GM19328 (cell line): ENCODE measurements around the gene MYZAP.
"Not testable (repeated sequence)": the region's sequence is repeated elsewhere in the genome, so short reads cannot be mapped to it uniquely, and the experiment has no call there.

Experiments used
- ATAC-seq: cut with Tn5 transposase; IDR thresholded peaks from one replicate; pipeline ENCODE4 v1.9.1; 2021; ENCODE audit warnings: mild to moderate bottlenecking, moderate library complexity; ENCODE audit not compliant: unreplicated experiment

The MYZAP gene

DNA sequence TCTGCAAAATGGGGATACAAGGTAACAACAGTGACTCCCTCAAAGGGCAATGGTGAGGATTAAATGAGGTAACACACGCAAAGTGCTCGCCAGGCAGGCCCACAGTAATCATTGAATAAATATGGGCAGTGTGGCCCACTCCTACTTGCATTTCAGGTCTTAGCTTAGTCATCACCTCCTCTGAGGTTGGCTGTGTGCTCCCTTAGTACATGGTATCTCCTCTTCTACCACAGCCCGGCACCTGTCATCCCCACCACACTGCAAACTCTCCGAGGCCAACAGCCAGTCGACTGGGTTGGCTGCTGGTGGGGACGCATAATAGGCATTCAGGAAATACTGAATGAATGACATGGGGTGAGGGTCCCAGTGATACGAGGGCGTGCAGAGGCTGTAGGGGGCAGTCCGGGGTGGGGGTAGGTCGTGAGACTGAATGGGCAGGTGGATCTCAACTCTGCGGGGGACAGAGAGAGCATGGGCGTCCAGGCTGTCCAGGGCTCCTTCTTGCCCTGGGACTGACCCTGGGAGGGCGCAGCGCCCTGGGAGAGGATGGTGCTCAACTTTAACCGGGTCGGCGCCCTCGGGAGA, 375 bp upstream of the MYZAP start:
- no peak for ATAC-seq

DNA sequence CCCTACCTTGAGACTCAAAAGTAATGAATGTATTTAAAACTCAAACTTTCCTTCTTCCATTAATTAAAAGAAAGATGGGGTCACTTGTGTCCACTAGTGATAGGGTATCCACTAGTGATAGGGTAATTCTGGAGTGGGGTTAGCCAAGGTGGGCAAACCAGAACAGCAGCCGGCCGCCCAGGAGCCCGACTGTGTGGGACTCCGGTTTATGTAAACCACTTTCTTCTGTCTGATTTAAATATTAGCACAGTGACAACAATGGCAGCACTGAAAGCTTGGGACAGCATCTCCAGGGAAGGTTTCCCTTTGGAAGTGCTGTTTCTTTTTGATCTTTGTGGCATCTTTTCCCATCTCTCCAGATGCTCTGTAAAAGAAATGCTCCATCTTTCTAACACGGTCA, 722 bp downstream of the MYZAP start:
- no peak for ATAC-seq

DNA sequence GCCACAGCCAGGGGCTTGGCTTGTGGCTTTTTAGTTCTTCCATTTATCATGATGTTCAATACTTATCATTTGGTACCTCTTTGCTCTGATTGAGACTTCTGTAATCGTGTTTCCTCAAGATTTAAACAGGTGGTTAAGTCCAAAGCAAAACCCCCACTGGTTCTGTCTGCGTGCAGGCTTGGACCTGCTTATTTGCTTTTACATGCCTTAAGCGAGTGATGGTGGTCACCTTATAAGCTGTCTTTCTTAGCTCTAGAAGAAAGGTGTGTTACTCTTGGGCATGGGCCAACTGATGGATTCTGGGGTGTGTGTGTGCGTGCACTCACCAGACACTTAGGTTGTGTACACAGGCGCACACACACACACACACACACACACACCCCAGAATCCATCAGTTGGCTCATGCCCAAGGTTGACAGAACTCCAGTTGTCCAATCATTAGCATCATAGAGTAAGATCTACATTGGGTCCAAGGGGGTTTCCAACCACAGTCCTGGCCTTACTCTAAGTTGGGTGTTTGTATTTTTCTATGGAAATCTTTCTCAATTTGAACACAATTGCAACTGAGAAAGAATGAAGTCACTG, 1.2 kb downstream of the MYZAP start:
- no peak for ATAC-seq

DNA sequence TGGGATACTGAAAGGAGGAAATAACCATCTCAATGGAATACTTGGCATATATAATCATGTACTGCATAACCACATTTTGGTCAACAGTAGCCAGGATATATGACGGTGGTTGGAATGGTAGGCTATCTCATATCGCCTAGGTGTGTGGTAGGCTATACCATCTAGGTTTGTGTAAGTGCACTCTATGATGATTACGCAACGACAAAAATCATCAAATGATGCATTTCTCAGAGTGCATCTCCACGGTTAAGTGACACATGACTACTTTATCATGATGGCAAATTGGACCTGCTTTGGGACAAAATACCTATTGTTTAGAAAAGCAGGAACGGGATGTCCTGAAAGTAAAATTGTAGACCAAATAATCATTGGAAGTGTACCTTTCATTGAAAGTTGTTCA, 2.8 kb downstream of the MYZAP start:
- ATAC-seq, result no peak

DNA sequence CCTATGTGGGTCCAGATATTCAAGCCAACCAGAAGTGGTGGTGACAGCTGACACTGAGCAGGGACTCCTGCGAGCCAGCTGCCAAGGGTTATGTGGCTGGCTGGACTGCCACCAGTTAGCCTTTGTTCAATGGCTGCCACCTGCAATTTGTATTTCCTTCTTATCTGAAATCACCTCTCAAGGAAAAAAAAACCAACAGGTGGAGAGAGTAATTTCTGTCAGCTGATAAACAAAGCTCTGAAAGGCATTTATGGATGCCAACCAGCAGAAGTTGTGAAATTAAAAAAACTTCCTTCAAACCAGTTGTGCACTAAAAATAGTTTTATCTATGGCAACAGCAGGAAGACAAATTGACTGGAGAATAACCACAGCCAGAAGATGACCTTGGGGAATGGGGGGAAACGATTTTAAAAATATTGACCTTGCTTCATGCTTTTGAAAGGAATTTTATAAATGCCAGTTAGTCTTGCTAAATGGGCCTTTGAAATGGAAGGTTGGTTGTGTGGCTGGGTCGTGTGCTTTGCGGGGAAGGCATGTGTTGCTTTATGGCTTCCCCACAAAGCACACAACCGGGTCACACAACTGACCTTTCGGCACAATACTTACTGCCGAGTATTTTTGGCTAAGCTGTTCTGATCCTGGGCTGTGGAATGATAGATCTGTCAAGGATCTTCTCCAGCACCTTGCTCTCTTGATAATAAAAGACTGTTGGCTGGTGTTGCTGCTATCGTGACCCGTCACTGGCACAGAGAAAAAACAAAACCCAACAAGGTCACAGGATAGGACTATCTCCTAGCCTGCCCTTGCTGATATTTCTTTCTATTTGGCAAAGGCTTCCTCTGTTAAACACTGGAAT, 3.5 kb downstream of the MYZAP start:
- ATAC-seq, result no peak

DNA sequence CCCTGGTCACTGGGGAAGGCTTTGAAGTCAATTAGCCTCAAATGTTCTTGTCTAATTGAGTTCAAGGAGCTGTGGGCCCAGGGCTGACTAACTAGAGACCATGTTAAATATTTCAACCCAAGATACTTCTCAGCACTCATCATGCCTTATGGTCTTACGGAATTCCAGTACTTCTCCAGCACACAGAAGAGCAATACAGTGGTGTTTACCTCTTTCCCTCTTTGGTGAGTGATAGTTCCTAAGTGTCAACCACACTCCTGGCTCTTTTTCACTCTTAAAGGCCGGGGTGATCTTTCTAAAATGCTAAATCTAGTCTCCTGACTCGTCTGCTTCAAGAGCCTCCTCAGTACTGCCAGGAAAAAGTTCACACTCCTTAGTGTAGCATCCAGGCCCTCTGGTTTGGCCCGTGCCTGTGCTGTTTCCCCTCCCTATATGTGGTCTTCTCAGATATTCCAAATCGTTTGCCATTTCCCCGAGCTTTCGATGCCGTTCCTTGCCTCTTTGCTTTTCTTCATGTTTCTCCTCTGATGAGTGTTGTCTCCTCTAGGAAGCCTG, 4.7 kb downstream of the MYZAP start:
- no peak for ATAC-seq

DNA sequence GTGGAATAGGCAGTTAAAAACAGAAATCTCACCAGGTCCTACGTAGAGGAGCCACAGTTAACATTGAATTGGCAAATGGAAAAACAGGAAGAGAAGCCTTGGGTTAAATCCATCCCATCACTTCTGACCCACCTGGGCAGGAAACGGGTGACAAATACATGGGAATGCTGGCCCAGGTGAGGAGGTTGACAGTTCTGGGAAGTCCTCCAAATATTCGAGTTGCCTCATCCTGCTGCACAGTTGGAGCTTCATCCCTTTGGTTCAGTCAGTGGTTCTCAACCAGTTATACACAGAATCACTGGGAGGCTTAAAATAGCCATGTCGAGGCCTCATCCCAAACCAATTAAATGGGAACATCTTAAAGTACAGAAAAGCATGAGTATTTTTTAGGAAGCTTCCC, 5.3 kb downstream of the MYZAP start:
- no peak for ATAC-seq

DNA sequence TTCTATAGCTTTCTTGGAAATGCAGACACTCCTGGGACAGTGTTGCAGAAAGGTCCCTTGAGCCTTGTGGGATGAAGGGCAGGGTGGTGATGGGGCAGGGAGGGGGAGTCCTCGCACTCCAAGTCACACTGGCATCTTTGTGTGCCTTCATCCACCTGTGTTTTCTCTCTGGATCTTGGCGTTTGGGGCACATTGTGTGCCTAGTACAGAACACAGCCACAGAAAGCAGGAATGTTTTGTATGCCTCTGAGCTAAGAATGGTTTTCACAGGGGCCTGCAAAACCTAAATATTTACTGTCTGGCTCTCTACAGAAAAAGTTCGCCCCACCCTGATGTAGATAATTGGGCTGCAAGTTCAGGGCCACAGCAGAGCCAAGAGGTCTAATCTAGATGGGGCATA, 5.7 kb downstream of the MYZAP start:
- no peak for ATAC-seq

DNA sequence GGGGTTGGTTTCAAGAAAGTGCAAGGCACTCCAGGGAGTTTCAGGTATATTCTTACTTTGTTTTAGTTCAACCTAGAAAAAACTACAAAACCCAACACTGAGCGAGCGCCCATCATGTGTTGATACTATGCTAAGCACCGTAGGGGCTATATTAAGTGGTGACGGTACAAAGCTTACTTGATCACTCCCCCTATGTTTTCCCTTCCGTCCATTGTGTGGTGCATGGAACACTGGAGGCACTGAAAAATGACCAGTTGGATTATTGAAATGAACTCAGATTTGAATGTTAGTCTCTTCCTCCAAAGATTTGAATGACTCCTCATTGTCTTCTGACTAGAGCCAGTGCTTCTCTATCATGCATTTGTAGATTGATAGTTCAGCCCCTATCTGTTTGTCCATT, 6.6 kb downstream of the MYZAP start:
- ATAC-seq, result no peak

DNA sequence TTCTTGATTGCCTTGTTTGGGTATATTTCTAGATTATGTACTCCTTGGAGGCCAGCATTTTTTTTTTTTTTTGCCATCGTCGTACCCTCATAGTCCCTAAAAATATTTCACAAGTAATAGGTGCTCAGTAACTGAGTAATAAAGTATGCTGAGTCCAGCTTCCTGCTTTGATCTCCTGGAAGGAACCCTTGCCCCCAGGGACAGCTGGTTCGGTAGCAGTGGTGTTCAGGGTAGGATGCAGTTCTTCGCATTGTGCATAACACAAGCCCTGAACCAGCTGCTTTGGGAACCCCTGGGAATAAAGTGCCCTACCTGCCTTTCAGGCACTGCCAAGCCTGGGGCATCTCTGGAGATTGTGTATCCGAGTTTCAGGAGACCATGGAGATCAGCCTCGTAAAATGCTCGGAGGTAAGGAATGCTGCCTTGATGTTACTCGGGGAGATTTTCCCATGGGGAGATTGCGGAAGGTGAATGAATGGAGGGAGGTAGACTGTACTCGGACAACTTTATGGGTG, 7.6 kb downstream of the MYZAP start:
- no peak for ATAC-seq

DNA sequence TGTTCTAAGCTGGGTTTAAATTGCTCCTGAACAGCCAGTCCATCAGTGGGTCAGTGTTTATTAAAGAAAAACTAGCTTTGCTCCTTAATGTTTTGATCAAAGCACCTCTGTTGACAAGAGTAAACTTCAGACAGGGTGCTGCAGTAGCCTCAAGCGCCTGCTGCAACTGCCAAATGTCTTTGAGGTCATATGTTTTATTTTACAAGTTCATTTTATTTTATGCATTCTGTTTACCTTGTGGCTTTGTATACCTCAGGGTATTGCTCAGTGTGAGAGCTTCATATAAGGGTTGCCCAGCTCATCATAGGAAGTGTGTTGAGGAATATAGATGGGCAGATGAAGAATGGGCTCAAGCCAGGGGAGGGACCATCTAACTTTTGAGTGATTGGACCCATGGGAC, 8.5 kb downstream of the MYZAP start:
- no peak for ATAC-seq

DNA sequence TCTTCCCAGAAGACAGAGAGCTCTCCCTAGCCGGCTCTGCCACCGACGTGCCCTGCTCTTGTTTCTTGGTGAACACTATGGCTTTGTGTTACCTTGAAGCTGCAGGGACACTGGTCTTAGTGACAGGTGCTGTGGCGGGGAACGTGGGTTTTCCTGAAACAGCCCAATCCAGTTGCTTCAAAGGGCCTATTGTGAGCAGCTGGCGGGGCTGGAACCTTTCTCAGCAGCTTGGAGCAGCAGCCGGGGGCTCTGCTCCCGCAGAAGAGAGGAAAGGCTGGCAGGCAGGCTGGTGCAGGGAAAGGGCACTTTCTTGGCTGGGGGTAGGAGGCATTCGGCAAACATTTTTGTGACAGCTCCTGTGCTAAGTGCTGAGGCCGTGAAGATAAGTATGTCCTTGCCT, 12.8 kb downstream of the MYZAP start:
- no peak for ATAC-seq

DNA sequence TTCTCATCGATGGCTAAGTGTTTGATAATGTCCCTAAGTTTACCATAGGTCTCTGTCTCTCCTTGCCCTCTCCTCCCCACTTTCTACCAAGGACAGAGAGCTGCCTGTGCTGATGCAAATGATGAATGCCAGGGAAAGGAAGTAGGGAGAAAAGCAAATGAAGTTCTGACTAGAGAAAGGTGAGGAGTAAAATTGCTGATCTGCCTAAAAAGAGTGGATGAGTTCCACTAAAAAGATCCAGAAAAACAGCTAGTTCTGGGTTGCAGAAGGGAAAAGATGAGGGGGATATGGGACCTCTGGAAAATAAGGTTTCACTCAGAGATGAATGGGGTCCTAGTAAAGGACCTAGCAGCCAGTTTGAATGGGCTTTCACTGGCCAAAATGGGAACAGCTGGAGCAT, 13.8 kb downstream of the MYZAP start:
- no peak for ATAC-seq

DNA sequence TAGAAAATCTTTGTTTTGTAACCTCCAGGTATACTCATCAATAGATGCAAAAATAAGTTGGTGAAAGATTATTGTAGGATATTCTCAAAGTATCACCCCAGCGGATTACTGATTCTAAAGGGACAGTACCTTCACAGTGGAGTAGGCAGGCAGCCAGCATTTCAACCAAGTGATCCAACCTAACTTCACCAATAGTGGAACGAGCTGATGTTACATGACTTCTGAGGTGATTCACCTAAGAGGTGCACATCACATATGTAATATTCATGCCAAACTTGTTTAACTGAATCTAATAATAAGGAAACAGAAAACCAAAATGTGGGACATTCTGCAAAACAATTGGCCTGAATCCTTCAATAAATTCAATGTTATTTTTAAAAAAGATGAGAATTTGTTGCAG, 14.3 kb downstream of the MYZAP start:
- ATAC-seq, result no peak

DNA sequence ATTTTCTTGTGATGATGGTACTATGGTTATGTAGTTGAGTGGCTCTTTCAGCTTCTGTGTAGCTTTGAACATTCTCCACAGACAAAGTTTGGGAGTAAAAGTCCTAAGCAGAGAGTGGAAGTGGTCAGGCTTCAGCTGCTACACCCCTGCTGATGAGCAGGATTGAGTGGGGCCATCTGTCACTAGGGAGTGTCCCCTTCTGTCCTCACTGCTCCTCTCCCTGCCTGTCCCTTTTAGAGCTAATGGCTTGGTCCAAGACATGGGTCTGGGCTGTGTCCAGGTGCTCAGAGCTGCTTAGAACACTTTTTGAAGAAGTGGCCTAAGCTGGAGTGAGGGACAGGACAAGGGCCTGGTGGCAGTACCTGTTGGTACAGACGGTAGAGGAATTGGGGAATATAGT, 15.1 kb downstream of the MYZAP start:
- no peak for ATAC-seq

DNA sequence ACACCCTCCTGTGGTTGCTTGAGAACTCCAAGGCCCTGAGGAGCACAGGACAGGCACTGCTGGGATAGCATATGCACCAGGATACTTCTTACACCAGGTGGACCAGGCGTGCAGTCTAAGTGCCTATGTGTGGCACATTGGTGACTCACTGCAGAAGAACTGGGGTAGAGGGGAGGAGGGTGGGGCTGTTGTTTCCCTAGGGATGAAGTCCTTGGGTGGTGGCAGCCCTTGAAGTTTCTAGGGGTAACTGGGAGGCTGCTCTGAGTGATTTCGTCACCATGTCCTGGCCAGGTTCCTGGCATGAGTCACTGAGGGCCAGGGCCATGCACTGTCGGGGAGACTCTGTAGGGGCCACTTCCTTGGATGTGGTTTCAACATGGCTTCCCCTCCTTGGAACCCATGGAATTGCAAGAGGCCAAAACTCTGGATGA, 15.9 kb downstream of the MYZAP start:
- ATAC-seq, result no peak

DNA sequence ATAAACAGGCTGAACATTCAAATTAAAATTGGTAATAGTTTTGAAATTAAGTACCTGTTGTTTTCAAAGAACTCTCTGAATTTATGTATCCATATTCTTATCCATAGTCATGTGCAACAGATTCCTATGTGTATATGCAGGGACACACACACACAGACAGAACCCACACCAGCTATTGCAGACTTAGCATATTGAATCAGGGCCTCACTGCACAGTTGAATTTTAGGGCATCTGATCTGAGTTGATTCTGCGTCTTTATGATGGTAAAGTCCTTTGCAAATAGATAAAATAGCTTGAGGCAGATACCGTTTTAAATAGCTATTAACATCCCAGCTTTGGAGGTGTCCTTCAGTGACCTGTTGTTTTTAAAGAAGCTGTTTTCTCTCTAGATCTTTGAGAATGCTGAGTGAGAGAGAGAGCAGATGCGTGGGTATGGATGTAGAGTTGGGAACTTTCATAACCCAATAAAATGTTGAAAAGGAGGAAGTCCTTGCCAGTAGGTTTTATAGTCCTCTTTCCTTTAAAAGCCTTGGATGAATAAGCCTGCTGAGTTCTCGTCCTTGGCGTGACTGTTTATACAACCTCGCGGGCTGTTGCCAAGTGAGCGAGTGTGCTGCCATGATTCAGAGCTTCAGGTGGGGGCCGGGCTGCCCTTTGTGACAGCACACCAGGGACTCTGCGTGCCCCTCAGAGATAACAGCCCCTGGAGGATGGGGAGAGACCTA, 18.3 kb downstream of the MYZAP start:
- ATAC-seq, result no peak

DNA sequence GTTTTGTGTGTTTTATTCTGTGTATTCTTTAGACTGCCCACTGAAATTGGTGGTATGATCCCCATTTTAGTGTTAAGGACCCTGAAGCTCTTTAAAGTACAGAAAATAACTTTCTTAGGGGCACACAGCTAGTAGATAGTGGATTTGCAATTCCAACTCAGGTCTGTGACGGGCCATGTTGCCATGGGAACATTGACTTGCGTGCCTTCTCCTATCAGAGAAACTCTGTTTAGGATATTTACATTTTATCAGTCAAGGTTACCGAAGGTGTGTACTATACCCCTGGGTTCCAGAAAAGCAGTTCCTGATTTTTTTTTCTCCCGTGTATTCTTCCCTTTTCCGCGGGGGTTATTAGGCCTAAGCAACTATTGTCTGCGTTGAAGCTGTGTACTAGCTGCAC, 19.4 kb downstream of the MYZAP start:
- ATAC-seq, result no peak

DNA sequence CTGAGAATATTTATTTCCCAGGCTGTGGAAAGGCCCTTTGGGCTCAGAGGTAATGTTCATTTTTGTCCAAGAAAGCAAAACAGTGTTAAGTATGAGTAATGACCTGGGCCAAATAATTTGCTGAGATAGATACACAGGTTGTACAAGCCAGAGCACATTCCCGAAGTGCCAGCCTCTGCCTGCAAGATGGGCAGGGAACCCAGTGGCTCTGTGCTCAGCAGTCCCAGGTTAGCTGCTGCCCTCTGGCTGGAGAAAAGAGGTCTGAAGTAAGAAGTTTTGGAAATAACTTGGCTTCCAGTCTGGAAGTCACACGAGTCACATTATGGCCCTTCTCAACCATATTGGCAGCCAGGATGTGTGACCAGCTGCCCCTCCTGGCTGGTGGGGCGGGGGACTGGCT, 20.2 kb downstream of the MYZAP start:
- ATAC-seq, result no peak

DNA sequence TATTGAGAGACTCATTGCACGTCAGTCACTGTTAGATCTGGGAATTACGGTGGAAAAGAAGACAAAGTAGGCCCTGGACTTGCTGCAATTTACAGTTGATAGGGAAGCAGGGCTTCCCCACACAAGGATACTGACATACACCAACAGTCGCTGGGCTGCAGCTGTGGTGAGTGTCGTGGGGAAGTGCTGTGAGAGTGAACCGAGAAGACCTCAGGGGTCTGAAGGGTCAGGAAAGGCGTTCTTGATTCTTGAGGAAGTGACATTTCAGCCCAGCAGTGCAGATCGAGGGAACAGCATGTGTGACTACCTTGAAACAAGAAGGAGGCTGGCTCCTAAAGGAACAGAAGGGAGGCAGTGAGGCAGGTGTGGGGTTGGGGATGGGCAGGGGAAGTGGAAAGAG, 22.5 kb downstream of the MYZAP start:
- no peak for ATAC-seq

DNA sequence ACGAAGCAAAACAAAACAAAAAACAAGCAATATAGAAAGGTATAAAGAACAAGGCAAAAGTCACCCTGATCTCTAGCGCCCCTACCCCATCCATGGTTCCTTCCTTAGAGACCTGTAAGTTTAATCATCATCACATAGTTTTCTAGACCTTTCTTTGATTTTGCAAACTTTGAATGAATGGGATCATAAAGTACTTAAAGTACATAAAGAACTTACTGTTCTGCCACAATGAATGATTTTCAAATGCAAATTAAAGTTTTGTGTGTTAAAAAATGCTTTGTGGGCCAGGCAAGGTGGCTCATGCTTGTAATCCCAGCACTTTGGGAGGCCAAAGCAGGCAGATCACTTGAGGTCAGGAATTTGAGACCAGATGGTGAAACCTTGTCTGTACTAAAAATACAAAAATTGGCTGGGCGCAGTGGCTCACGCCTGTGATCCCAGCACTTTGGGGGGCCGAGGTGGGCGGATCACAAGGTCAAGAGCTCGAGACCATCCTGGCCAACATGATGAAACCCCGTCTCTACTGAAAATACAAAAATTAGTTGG, 24.3 kb downstream of the MYZAP start:
- not testable (repeated sequence) for ATAC-seq
